Mesenteric fat pad (tissue), 1 donor: ENCODE data around the gene RHBDL1. TPM values are rescaled to one million over a fixed set of nuclear protein-coding genes. Genes with fewer than 3 reads are reported as not detected.

ENCODE experiments used
- DNase-seq: peaks from one replicate; pipeline ENCODE4 v3.0.0-alpha.2; 2020; ENCODE audit warnings: low spot score
- long read RNA-seq: library from polyadenylated mRNA; unstranded; transcript quantifications from one replicate; pipeline ENCODE4 v2.0.0, GENCODE V29; 2020
- total RNA-seq: library from RNA; stranded (reverse); fragmentation: NEBNext Ultra II Directional; extraction: Animal tissue kit (Norgen Biotek cat#: 25700); gene quantifications from one replicate; pipeline ENCODE4 v1.2.1, GENCODE V29; 2021
- donor health status: DM: yes; HTN: yes; CAD: no.

The RHBDL1 gene
- 0.84 TPM for total RNA-seq
- long read RNA-seq, partial matches to known transcripts, result 0 of 2 reads
- long read RNA-seq, other reads (novel, unspliced or antisense), result 1 of 2 reads

DNA sequence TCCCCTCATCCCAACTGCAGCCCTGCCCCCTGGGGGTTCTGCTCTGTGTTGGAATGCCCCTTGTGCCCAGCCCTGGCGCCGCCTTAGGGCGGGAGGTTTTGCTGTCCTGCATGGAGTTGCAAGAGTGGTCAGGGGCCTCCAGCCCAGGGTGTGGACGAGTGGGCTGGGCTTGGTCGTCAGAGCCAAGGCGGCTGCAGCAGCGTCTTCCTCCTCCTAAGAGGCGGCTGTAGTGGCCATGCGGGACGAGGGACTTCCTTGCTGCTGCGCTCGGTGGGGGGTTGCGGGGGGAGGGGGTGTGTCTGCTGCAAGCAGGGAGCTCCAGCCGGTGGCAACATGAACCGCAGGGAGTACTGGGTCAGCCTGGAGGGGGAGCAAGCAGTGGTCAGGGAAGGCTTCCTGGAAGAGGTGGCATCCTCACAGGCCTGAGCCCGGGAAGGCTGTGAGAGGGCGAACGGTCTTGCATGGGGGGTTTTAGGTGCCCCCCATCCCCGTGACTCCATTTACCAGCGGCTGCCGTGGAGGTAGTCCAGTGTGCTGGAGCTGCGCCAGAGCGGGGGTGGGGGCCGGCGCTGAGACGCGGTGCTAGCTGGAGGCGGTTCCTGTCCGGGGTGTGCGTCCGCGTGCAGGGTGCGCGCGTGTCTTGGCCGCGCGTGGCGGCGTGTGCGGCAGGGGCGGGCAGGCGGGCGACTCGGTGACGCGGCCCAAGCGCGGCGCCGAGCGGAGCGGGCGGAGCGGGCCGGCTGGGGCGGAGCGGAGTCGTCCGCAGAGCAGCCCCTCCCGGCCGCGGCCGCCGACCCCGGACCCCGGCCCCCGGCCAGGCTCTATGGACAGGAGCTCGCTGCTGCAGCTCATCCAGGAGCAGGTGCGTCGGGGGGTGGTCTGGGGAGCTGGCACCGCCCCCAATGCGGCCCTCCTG is at the start of gene RHBDL1:
TSS of gene RHBDL1 (plus strand) at position 704 of the 916 bp plus-strand sequence. CDS start at position 824, 120 bp downstream.
- DNase-seq, result no peak

DNA sequence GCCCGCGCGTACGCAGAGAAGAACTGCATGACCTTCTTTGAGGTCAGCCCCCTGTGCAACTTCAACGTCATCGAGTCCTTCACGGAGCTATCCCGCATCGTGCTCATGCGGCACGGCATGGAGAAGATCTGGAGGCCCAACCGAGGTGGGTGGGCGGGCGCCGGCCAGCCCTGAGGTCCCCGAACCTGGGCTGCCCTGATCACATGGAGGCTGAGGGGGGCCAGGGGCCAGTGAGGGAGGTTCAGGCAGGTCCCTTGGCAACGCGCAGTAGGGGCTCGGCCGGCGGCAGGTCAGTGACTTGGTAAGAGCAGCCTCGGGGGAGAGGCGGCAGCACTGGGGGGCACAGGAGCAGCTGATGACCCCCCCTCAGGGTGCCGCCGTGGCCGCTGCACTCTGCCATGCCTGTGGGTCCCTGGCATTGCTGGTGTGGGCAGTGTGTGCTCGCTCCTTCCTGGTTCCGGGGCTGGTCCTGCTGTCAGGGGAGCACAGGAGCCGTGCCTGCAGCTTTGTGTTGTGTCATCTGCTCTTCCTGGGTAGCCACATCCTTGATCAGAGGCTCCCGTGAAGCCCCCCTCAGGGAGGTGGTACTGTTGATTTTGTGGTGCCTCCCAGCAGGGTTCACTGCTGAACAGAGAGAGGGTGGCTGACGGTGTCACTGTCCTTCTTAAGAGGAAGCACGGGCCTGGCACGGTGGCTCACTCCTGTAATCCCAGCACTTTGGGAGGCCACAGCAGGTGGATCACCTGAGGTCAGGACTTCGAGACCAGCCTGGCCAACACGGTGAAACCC is 49.3 kb upstream of the RHBDL1 start:
- no peak for DNase-seq

DNA sequence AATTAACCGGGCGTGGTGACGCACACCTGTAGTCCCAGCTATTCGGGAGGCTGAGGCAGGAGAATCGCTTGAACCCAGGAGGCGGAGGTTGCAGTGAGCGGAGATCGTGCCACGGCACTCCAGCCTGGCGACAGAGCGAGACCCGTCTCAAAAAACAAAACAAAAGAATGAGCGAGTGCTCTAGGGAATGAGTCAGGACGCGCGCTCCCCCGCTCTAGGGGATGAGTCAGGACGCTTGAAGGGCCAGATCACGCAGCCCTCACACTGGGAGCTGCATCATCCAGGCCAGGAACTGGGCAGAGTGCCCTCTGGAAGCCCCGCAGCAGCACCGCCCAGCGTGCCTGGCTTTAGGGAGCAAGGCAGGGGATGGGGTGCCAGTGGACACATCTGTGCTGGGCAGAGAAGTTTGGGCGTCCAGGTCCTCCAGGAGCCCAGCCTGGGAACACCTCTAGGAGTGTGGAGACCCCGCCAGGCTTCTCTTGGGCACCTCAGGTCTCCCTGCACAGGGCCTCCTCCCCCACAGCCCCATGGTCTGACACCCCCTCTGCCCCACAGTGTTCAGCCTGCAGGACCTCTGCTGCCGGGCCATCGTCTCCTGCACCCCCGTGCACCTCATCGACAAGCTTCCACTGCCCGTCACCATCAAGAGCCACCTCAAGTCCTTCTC is 48.6 kb upstream of the RHBDL1 start:
- DNase-seq, result no peak

DNA sequence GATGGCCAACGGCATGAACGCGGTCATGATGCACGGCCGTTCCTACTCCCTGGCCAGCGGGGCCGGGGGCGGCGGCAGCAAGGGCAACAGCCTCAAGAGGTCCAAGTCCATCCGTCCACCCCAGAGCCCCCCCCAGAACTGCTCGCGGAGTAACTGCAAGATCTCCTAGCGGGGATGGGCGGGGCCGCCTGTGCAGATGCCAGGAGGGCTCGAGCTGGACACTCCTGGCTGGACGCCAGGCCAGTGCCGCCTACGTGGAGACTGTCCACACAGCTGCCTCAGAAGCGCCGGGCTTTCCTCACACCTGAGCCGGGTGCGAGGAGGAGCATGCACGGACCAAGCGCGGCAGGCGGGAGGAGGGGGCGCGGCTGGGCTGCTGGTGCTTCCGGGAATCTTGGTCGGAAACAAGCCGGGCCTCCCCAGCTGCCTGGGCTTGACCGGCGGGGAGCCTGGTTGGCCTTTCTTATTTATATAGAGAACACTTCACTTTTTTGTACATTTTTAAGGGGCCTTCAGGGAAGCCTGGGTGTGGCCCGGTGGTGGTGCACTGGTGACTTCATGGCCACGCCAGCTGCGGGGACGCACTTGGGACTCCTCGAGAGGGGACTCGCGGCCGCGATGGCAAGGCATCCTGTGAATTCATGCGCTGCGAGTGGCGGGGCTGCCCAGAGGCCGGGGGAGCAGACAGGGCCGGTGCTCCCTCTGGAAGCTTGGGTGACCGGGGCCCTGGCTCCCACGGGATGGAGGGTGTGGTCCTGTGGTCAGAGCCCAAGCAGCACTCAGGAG is 47.8 kb upstream of the RHBDL1 start:
- no peak for DNase-seq

DNA sequence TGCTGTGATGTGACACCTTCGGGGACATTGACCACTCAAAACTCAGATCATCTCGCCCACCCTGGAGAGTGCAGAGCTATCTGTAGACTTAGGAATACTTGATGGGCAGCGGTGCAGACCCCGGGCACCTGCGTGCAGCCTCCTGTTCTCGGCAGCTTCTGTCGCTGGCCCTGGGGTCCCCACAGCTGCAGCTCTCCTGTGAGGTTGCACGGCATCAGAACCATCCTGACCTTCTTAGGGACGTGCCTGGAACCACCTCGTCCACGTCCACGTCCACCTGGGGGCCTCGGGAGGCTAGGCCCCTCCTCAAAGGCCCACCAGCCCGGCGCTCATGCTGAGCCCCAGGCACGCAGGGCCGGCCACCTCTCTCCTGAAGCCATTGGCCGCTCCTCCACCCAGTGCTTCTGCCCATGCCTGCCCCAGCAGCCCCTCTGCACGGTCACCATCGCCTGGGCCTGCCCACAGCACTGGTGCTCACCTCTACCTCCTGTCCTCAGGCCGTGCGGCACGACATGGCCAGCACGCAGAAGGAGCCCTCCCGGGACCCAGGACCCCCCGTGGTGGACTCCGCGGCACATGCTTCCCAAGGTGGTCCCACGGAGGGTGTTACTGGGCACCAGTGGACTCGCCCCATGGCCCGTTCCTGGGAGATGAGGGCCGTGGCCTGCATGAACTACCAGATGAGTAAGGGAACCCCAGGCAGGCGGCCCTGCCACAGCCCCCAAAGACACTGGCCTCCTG is 47.0 kb upstream of the RHBDL1 start:
- DNase-seq, result no peak

DNA sequence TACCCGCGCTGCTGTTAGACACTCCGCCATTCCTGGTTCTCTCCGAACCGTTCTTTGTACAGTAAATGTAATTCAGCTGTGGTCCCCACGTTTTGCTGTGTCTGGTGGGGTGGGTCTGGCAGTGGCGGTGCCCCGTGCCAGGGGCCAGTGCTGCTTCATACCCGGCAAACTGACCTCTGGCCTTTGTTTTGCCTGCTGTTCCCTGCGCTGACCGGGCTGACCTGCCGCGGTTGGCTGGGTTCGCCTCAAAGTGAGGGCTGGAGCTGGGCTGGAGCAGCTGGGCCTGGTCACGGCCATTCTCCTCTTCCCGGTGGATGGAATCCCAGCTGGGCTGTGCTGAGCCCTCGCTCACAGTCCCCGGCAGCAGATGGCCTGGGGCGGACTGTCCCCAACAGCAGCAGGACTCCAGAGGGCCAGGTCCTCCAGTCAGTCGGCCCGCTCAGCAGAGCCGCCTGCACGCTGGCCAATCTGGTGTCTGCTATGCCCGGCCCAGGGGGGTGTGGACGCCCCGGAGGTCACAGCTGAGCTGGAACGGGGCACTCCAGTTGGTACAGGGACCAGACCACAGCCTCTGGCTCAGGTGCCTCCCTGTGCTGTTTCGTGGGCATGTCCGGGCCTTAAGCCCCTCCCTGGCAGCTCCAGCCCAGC is 46.2 kb upstream of the RHBDL1 start:
- no peak for DNase-seq

DNA sequence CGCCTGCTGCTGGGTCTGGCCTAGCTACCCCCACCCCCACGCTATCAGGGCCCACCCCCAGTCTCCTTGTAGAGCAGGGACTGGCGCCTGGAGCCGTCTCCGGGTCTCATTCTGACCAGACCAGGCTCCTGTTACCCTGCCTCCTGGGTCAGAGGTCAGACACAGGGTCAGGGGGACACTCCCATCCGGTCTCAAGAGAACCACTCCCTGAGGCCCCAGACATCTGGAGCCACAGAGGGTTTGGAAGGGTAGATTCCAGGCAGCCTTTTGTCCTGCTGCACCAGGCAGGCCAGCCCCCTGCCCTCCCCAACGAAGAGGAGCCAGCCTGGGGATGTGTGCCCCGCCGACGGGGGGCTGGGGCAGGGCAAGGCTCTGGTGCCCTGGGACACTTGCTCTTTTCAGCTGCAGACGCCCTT is 45.6 kb upstream of the RHBDL1 start:
- DNase-seq, result no peak

DNA sequence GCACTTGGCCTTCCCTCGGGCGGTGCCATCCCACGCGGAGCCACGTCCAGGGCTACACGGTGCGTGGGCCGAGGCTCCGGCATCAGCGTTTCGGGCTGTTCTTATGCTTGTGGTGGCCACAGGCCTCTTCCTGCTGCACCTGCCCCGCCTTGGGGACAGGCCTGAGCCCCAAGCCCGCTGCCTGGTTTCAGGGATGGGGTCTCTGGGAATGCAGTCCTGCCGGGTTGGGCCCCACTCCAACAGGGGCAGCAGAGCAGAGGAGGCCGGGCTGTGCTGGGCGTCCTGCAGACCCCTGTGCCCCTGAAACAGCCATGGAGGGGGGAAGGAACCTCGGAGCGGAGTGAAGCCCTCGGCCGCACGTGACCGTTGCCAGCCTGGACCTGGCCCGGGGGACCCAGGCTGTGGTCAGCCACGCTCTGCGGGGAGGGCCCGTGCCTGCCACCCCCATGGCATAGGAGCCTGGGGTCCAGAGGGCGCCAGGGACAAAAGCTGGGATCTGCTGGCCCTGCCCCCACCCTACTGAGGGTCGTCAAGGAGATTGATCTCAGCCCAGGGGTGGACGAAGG is 45.1 kb upstream of the RHBDL1 start:
- DNase-seq, result no peak

DNA sequence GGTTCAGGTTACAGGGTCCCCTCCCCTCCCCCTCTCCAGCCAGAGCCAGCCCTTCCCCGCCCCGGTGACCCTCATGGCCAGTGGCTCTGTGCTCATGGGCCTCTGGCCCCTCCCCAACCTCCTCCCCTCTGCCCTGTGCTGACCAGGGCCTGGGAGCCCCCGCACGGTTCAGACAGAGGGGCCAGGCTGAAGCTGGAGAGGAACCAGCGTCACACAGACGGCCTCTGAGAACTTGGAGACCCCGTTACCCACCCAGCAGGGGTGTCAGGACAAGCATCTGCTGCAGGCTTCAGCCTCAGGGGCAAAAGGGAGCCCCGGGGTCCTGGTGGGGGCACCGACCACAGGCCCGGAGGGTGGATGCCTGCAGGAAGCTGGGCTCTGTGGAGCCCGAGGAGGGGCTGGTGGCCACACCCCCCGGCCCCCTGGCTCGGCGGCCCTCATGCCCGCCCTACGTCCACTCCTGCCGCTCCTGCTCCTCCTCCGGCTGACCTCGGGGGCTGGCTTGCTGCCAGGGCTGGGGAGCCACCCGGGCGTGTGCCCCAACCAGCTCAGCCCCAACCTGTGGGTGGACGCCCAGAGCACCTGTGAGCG is 44.6 kb upstream of the RHBDL1 start, which contains the start of gene WFIKKN1:
TSS of gene WFIKKN1 (plus strand) at position 171 of the 591 bp plus-strand sequence. CDS start at position 440, 269 bp downstream.
- no peak for DNase-seq

DNA sequence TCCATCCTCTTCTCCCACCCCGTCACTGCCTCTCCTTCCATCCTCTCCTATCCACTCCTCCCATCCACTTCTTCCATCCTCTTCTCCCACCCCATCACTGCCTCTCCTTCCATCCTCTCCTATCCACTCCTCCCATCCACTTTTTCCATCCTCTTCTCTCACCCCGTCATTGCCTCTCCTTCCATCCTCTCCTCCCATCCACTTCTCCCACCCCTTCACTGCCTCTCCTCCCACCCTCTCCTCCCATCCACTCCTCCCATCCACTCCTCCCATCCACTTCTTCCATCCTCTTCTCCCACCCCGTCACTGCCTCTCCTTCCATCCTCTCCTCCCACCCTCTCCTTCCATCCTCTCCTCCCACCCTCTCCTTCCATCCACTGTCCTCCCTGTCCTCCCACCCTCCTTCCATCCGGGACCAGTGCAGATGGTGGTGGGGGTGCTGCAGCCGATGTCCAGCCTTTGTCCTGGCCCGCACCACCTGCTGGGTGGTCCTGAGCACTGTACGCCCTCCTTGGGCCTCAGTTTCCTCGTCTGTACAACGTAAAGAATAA is 43.6 kb upstream of the RHBDL1 start:
- DNase-seq, result no peak

DNA sequence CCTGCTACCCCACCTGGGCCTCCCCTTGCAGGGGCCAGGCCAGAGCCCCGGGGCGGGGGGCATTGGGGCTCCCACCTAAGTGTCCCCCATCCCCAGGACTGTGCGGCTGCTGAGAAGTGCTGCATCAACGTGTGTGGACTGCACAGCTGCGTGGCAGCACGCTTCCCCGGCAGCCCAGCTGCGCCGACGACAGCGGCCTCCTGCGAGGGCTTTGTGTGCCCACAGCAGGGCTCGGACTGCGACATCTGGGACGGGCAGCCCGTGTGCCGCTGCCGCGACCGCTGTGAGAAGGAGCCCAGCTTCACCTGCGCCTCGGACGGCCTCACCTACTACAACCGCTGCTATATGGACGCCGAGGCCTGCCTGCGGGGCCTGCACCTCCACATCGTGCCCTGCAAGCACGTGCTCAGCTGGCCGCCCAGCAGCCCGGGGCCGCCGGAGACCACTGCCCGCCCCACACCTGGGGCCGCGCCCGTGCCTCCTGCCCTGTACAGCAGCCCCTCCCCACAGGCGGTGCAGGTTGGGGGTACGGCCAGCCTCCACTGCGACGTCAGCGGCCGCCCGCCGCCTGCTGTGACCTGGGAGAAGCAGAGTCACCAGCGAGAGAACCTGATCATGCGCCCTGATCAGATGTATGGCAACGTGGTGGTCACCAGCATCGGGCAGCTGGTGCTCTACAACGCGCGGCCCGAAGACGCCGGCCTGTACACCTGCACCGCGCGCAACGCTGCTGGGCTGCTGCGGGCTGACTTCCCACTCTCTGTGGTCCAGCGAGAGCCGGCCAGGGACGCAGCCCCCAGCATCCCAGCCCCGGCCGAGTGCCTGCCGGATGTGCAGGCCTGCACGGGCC is 42.8 kb upstream of the RHBDL1 start:
- no peak for DNase-seq

DNA sequence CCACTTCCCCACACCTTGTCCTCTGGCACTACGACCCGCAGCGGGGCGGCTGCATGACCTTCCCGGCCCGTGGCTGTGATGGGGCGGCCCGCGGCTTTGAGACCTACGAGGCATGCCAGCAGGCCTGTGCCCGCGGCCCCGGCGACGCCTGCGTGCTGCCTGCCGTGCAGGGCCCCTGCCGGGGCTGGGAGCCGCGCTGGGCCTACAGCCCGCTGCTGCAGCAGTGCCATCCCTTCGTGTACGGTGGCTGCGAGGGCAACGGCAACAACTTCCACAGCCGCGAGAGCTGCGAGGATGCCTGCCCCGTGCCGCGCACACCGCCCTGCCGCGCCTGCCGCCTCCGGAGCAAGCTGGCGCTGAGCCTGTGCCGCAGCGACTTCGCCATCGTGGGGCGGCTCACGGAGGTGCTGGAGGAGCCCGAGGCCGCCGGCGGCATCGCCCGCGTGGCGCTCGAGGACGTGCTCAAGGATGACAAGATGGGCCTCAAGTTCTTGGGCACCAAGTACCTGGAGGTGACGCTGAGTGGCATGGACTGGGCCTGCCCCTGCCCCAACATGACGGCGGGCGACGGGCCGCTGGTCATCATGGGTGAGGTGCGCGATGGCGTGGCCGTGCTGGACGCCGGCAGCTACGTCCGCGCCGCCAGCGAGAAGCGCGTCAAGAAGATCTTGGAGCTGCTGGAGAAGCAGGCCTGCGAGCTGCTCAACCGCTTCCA is 42.0 kb upstream of the RHBDL1 start:
- no peak for DNase-seq

DNA sequence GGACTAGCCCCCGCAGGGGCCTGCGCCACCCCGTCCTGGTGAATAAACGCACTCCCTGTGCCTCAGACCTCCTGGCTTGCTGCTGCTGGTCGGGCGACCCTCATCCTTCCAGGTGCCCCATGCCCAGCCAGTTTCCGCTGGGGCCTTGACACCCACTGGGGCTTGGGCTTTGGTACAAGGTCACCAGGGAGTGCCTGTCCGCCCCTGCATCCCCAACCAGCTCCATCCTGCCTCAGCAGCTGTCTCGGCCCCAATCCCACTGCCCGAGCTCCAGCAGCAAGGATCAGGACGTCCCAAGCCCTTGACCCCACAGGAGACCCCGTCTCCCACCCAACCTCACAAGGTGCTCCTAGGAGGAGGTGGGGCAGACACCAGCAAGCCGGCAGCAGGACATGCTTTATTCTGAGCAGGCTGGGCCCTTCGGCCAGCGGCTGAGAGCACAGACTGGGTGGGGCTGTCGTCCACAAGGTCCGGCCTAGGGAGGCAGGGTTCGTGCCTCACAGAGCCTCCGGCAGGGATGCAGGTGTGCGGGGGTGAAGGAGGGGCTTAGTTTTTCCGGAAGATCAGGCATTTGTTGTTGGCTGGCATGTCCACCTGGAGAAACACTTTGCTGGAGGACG is 41.3 kb upstream of the RHBDL1 start:
- no peak for DNase-seq

DNA sequence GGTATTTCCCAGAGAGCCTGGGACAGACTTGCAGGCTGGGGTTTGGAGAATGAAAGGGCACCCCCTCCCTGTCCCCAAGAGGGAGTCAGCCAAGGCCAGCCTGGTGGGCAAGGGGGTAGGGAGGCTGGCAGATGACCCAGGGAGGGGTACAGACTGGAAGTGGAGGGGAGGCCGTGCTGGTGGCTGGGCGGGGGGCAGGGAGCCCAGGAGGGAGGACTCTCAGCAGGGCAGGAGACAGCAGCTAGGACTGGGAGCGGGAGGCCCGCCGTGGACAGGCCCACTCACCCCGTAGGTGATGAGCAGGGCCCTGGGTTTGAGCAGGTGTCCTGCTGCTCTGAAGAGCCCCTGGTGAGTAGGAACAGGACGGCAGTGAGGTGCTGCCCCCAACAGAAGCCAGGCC is 40.5 kb upstream of the RHBDL1 start:
- no peak for DNase-seq

DNA sequence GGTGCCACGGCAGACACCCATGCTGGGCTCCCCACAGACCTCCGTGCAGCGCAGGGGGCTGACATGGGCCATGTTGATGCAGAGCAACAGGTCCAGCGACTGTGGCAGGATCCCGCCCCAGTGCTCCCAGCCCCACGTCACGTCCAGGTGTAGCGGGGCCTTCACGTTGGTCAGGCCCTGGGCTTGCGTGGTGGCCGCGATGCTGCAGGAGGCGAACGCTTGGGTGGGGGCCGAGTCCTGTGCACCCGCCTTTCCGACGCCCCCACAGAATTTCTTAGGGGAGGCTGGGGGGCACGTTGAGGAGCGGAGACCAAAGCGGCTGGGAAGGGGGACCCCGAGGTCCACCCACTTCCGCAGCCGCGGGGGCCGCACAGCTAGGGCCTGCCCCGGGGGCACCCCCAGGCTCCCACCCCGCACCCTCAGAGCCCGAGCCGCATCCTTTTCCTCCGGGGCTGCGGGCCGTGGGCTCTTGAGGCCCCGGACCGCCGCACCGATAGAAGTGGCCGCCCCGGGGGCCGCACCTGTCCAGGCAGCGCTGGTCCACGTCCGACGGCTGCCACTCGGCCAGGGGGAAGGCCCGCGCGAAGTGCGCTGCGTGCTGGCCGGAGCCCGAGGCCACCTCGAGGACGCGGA is 39.8 kb upstream of the RHBDL1 start:
- no peak for DNase-seq
